Kidney epithelial cell (primary cell): ENCODE data around the gene TSPAN11. TPM values are rescaled to one million over a fixed set of nuclear protein-coding genes. Genes with fewer than 3 reads are reported as not detected.
A peak's percentile ranks its signal among the peaks of the same experiment; 100 is the strongest.

Experiments
- DNase-seq: peaks from one replicate; pipeline ENCODE4 v3.0.0-alpha.2; 2010; ENCODE audit warnings: low read depth
- H3K27me3 ChIP-seq: 2 replicates; pipeline ENCODE4 v1.6.0; 2011; ENCODE audit warnings: low read length; ENCODE audit not compliant: control insufficient read depth, insufficient read depth
- H3K36me3 ChIP-seq: 2 replicates; pipeline ENCODE4 v1.5.1; 2011; ENCODE audit warnings: low read length; ENCODE audit not compliant: control insufficient read depth, insufficient read depth
- H3K4me3 ChIP-seq: 2 replicates; pipeline ENCODE4 v1.5.1; 2011; ENCODE audit warnings: low read depth, mild to moderate bottlenecking, control low read depth, low read length
- total RNA-seq: library from RNA; depleted of rRNA; stranded (reverse); fragments of >200 nt; gene quantifications from 2 replicates; pipeline ENCODE4 v1.2.3, GENCODE V29; 2015
- TF ChIP-seq, protein P1 (sequence below): IDR thresholded peaks from 2 replicates; pipeline ENCODE4 v1.5.1; 2011; ENCODE audit warnings: mild to moderate bottlenecking, moderate library complexity, low read length, control low read depth, inconsistent platforms; ENCODE audit not compliant: insufficient read depth, poor library complexity, severe bottlenecking

The TSPAN11 gene
- total RNA-seq, 1 donor from 2014 or later = 5.2 TPM

DNA sequence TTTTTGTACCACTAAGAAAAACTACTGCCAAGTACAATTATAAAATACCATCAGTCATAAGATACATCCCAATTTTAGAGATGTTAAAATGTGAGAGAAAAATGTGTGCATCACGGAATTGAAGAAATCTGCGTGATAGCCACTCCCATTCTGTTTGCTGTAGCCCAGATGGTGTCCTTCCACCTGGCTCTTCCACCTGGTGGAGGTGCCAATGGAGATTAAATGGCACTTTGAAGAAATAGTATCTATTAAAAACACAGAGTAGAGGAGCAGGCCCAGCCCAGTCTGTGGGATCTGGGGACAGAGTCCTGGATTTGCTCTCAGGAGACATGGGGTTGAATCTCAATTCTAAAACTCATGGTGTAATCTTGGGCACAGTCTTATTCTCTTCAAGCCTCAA lies 35.5 kb downstream of the TSPAN11 start:
- Histone ChIP-seq H3K27me3 (peaks cover 6% of the 10 kb centered on the region), H3K36me3 (no peaks in the 10 kb centered on the region), H3K4me3 (no peak overlapping the region)
- no peak for DNase-seq
- TF ChIP-seq, protein P1, sequence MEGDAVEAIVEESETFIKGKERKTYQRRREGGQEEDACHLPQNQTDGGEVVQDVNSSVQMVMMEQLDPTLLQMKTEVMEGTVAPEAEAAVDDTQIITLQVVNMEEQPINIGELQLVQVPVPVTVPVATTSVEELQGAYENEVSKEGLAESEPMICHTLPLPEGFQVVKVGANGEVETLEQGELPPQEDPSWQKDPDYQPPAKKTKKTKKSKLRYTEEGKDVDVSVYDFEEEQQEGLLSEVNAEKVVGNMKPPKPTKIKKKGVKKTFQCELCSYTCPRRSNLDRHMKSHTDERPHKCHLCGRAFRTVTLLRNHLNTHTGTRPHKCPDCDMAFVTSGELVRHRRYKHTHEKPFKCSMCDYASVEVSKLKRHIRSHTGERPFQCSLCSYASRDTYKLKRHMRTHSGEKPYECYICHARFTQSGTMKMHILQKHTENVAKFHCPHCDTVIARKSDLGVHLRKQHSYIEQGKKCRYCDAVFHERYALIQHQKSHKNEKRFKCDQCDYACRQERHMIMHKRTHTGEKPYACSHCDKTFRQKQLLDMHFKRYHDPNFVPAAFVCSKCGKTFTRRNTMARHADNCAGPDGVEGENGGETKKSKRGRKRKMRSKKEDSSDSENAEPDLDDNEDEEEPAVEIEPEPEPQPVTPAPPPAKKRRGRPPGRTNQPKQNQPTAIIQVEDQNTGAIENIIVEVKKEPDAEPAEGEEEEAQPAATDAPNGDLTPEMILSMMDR = no peak

DNA sequence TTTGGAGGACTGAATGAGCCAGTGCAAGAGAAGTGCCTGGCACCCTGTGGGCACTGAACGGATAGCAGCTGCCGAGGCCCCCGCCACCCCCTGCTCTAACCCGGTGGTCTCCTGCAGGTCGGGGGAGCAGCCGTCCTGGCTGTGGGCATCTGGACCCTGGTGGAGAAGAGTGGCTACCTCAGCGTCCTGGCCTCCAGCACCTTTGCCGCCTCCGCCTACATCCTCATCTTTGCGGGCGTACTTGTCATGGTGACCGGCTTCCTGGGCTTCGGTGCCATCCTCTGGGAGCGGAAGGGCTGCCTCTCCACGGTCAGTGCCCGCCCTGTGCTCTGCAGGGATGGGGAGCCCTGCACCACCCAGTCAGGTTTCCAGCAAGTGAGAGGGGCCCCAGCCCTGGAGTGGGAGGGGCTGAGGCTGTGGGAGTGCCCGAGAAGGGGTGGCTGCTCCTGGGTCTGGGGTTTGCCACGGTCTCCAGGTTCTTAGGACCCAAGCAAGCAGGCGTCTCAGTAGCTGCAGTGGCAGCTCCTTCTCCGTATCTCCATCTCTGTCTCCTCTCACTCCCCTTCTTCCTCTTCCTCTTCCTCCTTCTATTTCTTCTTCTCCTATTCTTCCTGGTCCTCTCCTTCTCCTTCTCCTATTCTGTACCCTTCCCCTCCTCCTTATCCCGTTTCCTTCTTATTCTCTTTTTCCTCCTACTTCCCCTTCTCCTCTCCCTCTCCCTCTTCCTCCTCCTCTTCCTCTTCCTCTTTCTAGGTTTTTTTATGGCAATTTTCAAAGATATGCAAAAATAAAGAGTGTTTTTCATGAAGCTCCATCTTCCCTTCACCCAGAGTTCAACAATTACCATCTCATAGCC lies 37.4 kb downstream of the TSPAN11 start:
- Histone ChIP-seq H3K4me3 (no peak overlapping the region), H3K36me3 (no peaks in the 10 kb centered on the region), H3K27me3 (peaks cover 7% of the 10 kb centered on the region)
- DNase-seq = no peak
- TF ChIP-seq, protein P1 = no peak

DNA sequence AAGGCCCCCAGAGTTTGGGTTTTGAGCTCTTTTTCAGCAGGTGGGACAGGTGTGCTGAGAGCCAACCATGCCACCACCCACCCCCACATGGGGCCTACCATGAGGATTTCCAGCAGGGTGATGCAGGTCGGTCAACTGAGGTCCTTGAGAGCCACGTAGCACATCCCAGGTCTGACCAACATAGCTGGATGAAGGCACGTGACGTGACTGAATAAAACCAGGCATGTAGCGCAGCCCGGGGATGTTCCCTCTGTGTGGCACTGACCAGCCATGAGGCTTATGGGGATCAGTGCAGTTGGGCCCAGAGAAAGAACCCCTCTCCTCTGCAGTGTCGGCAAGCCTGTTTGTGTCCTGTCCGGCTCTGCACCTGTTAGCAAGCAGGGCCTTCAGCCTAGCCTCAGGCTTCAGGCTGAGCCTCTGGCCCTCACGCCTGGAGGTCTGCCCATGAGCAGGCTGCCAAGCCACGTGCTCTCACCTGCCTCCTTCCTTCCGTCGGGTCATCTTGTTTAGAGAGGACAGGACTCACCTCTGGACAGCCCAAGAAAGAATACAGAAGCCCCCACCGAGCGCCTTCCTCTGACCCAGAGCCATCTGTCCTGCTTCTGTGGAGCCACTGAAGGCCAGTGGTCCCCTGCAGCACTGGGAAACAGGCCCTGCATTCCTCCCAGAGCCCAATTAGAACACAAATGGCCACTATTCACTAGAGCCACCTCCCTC lies 38.5 kb downstream of the TSPAN11 start:
- TF ChIP-seq, protein P1 = no peak
- H3K27me3 ChIP-seq = peaks cover 6% of the 10 kb centered on the region
- H3K36me3 ChIP-seq = no peaks in the 10 kb centered on the region
- no peak for DNase-seq
- no peak overlapping the region for H3K4me3 ChIP-seq

- H3K4me3 ChIP-seq = no peak overlapping the region
- no peak for DNase-seq
- H3K27me3 ChIP-seq = peaks cover 9% of the 10 kb centered on the region
- TF ChIP-seq, protein P1 = peak; percentile 33
- H3K36me3 ChIP-seq = no peaks in the 10 kb centered on the region
Measured at GRCh38 chr12:30965613-30965985, 39.1 kb downstream of the TSPAN11 start.

- H3K36me3 ChIP-seq = no peaks in the 10 kb centered on the region
- TF ChIP-seq, protein P1 = no peak
- H3K4me3 ChIP-seq = no peak overlapping the region
- no peak for DNase-seq
- H3K27me3 ChIP-seq = peaks cover 9% of the 10 kb centered on the region
Measured at GRCh38 chr12:30967026-30967425, 40.5 kb downstream of the TSPAN11 start.

- Histone ChIP-seq H3K4me3 (no peak overlapping the region), H3K36me3 (no peaks in the 10 kb centered on the region), H3K27me3 (peaks cover 14% of the 10 kb centered on the region)
- TF ChIP-seq, protein P1 = no peak
- no peak for DNase-seq
Measured at GRCh38 chr12:30968211-30968610, 41.7 kb downstream of the TSPAN11 start.
